Activated CD4-positive, alpha-beta T cell treated with anti-CD3 and anti-CD28 coated beads, Interleukin-2, amount 10 ng/mL, durations not matched to agents 7 days and 5 days (primary cell): Measurements from ENCODE around the gene PRUNE1. TPM values are rescaled to one million over a fixed set of nuclear protein-coding genes. Genes with fewer than 3 reads are reported as not detected.

ENCODE experiments used
- CTCF ChIA-PET: fragments of 350-600 bp; sonication (Branson Sonifier 250); formaldehyde crosslinking; loops from one replicate; lab custom pipeline; 2021; ENCODE audit warnings: antibody characterized with exemption; lab: Charles Lee
- POLR2A ChIA-PET: fragments of 350-600 bp; sonication (Branson Sonifier 250); formaldehyde crosslinking; loops from one replicate; lab custom pipeline; 2021; ENCODE audit warnings: antibody characterized with exemption; lab: Charles Lee
- DNase-seq: peaks from one replicate; pipeline ENCODE4 v3.0.0-alpha.2; 2020
- H3K27ac Mint-ChIP-seq: one replicate; pipeline ENCODE4 v1.8.0; 2021; ENCODE audit warnings: mild to moderate bottlenecking, moderate library complexity, mixed read lengths
- H3K27me3 Mint-ChIP-seq: one replicate; pipeline ENCODE4 v1.8.0; 2021; ENCODE audit warnings: mixed read lengths
- H3K36me3 Mint-ChIP-seq: one replicate; pipeline ENCODE4 v1.8.0; 2021; ENCODE audit warnings: low read depth, mixed read lengths
- H3K4me1 Mint-ChIP-seq: one replicate; pipeline ENCODE4 v1.8.0; 2021; ENCODE audit warnings: mixed read lengths
- H3K4me3 Mint-ChIP-seq: one replicate; pipeline ENCODE4 v1.8.0; 2021; ENCODE audit warnings: mild to moderate bottlenecking, moderate library complexity, mixed read lengths
- H3K9me3 Mint-ChIP-seq: one replicate; pipeline ENCODE4 v1.8.0; 2021; ENCODE audit warnings: mixed read lengths
- total RNA-seq, 2 experiments: library from RNA; stranded (reverse); gene quantifications; one replicate each; pipeline ENCODE4 v1.2.3, GENCODE V29; 2021

Gene PRUNE1
- total RNA-seq, 2 experiments from 2014 or later, result 18.8 to 19.1 TPM

DNA sequence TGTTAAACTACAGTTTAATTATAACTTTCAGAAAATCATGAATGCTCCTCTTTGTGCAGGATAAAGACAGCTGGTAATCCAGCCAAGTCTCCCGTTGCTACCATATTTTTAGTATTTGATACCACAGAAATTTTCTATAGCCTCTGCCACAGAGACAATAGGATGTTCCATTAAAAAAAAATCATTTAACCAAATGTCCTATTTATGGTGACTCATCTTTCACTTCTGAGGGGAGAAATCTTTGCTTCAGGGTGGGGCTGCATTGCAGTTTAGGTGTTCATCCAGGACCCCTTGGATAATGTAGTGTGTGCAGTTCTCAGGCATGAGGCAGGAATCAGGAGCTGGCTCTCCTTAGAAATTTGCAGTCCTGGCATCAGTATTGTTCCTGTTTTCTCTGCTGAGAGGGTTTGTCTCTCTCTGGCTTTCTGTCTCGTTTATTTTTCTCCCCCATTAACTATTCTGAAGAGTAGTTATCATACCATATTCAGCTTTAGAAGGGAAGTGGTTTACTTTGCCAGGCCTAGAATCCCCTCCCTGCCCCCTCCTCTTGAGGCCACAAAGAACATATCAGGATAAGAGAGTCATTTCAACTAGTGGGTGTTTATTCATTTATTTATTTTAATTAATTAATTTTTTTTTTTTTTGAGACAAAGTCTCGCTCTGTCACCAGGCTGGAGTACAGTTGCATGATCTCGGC is 3.1 kb downstream of the PRUNE1 start:
- no peak for DNase-seq
- H3K9me3 Mint-ChIP-seq, result no peaks in the 10 kb centered on the region
- peaks cover 55% of the 10 kb centered on the region for H3K4me1 Mint-ChIP-seq
- H3K27ac Mint-ChIP-seq, result no peak overlapping the region
- peaks cover 10% of the 10 kb centered on the region for H3K36me3 Mint-ChIP-seq
- H3K27me3 Mint-ChIP-seq, result no peaks in the 10 kb centered on the region
- ChIA-PET POLR2A (interaction anchor here (0.6 kb wide), 1 partner anchor 654 kb away, joined by 11 read pairs; no protein-coding TSS in a partner anchor), CTCF (interaction anchor here (0.5 to 1.1 kb wide), 4 partner anchors 14 to 219 kb away, joined by 3 to 5 read pairs (median 4); no protein-coding TSS in a partner anchor)
- H3K4me3 Mint-ChIP-seq, result no peak overlapping the region

DNA sequence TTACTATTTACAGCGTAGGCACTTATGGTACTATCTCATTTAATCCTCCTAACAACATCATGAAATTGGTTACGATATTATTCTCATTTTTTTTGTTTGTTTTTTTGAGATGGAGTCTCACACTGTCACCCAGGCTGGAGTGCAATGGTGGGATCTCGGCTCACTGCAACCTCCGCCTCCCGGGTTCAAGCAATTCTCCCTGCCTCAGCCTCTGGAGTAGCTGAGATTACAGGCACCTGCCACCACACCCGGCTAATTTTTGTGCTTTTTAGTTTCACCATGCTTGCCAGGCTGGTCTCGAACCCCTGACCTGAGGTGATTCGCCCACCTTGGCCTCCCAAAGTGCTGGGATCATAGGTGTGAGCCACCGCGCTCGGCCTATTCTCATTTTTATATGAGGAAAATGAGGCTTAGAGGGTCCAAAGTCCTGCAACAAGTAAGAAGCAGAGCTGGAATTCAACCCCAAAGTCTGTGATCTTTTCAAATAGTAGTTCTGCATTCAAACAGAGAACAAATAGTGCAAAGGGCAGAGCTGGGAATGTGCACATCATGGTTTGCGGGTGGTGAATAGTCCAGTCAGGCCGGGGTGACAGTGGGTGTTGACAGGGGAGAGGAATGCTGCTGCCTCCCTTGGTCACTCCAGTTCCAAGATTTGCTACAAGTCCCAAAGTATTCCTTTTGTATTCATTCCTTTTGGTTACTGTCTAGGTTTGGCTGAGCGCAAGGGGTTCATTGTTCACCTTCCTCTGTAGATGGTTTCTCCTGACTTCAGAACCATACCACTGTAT is 4.6 kb downstream of the PRUNE1 start:
- no peak overlapping the region for H3K4me3 Mint-ChIP-seq
- CTCF ChIA-PET, result interaction anchor here (0.6 to 1.4 kb wide), 3 partner anchors 46 to 144 kb away, joined by 3 to 4 read pairs (median 3); partner anchors contain the start of genes CDC42SE1 and TNFAIP8L2
- H3K9me3 Mint-ChIP-seq, result no peaks in the 10 kb centered on the region
- peaks cover 40% of the 10 kb centered on the region for H3K4me1 Mint-ChIP-seq
- POLR2A ChIA-PET, result no interaction called here
- no peak overlapping the region for H3K27ac Mint-ChIP-seq
- peaks cover 10% of the 10 kb centered on the region for H3K36me3 Mint-ChIP-seq
- H3K27me3 Mint-ChIP-seq, result no peaks in the 10 kb centered on the region
- no peak for DNase-seq

DNA sequence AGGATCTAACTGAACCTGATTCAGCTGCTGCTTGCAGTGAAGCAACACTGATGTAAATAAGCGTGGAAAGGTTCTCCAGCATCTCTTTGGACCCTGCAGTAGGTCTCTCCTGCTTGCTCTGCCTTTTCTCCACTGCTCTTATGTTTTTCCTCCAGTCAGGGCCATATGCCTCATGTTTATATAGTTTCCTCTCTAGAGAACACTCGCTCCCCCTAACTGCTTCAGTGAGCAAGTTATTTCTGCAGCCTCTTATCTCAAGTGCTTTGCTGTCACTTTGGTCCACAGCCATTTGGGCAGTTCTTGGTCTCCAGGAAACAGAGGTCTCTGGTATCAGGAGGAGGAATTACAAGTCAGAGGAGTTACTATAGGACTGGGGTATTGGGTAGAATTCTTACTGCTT is 5.3 kb downstream of the PRUNE1 start:
- Mint-ChIP-seq H3K27ac (no peak overlapping the region), H3K9me3 (no peaks in the 10 kb centered on the region), H3K4me3 (no peak overlapping the region), H3K36me3 (peaks cover 13% of the 10 kb centered on the region), H3K4me1 (peaks cover 34% of the 10 kb centered on the region), H3K27me3 (no peaks in the 10 kb centered on the region)
- DNase-seq, result no peak
- ChIA-PET POLR2A (no interaction called here), CTCF (interaction anchor here (1.4 kb wide), 1 partner anchor 143 kb away, joined by 4 read pairs; the partner anchor contains the start of gene TNFAIP8L2)

DNA sequence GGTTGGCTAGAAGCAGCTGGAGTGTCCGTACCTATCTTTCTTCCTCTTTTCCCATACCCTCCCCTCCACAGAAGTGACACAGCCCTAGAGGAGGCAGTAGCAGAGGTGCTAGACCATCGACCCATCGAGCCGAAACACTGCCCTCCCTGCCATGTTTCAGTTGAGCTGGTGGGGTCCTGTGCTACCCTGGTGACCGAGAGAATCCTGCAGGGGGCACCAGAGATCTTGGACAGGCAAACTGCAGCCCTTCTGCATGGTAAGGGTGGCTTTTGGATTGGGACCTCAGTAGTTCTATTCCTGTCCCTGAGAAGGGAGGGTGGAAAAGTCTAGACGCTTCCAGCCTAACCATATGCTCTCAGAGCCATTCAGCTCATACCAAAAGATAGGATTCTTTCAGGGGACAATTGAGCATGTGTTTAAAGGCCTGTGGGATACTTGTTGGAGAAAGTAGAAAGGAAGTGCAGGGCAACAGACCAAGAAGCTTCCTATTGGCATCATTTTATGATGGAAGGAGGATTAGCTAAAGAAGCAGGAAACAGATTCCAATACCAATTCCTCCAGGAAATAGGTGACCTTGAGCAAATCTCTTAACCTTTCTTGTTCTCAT is 16.4 kb downstream of the PRUNE1 start:
- H3K27ac Mint-ChIP-seq, result peak overlapping the region; percentile 66
- CTCF ChIA-PET, result interaction anchor here (0.6 to 1.8 kb wide), 28 partner anchors 9 to 327 kb away, joined by 3 to 11 read pairs (median 3); partner anchors contain the start of genes CDC42SE1, GOLPH3L, MLLT11 and TNFAIP8L2
- peaks cover 9% of the 10 kb centered on the region for H3K4me1 Mint-ChIP-seq
- POLR2A ChIA-PET, result interaction anchor here (0.6 kb wide), 1 partner anchor 228 kb away, joined by 4 read pairs; no protein-coding TSS in a partner anchor
- H3K36me3 Mint-ChIP-seq, result peaks cover 35% of the 10 kb centered on the region
- no peaks in the 10 kb centered on the region for H3K27me3 Mint-ChIP-seq
- peak; percentile 91 for DNase-seq
- H3K4me3 Mint-ChIP-seq, result no peak overlapping the region
- no peaks in the 10 kb centered on the region for H3K9me3 Mint-ChIP-seq

DNA sequence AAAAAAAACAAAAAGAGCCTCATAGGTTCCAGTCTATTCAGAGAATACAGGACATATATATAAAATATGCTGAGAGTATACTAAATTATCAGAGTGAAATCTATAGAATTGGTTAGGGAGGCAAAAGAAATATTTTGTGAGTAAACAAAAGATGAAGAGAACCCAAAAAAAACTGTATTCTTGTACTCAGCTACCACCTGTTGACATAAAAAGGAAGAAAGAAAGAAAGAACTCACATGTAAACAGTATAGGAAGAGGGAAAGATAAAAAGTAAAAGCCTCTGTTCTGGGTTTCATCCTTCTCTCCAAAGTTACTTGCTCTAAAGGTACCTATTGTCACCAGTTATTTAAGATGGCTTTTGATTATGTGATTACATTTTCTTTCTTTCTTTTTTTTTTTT is 18.2 kb downstream of the PRUNE1 start:
- Mint-ChIP-seq H3K4me1 (peaks cover 9% of the 10 kb centered on the region), H3K9me3 (no peaks in the 10 kb centered on the region), H3K27ac (no peak overlapping the region), H3K4me3 (no peak overlapping the region), H3K36me3 (peaks cover 39% of the 10 kb centered on the region), H3K27me3 (no peaks in the 10 kb centered on the region)
- ChIA-PET CTCF (interaction anchor here (1.2 to 1.5 kb wide), 2 partner anchors 11 to 23 kb away, joined by 3 to 4 read pairs; no protein-coding TSS in a partner anchor), POLR2A (interaction anchor here (0.9 kb wide), 1 partner anchor 31 kb away, joined by 3 read pairs; no protein-coding TSS in a partner anchor)
- no peak for DNase-seq

DNA sequence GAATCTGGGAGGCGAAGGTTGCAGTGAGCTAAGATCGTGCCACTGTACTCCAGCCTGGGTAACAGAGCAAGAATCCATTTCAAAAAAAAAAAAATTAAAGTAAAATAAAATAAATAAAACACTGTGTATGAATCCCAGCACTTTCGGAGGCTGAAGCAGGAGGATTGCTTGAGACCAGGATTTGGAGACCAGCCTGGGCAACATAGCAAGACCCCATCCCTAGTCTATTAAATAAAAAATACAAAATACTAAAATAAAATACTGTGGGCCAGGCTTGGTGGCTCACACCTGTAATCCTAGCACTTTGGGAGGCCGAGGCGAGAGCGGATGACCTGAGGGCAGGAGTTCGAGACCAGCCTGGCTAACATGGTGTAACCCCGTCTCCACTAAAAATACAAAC is 23.9 kb downstream of the PRUNE1 start:
- H3K27me3 Mint-ChIP-seq, result no peaks in the 10 kb centered on the region
- H3K36me3 Mint-ChIP-seq, result peaks cover 37% of the 10 kb centered on the region
- no peak for DNase-seq
- no peak overlapping the region for H3K27ac Mint-ChIP-seq
- ChIA-PET POLR2A (no interaction called here), CTCF (interaction anchor here (0.7 to 1.7 kb wide), 3 partner anchors 26 to 331 kb away, joined by 3 read pairs; no protein-coding TSS in a partner anchor)
- no peaks in the 10 kb centered on the region for H3K9me3 Mint-ChIP-seq
- no peak overlapping the region for H3K4me3 Mint-ChIP-seq
- H3K4me1 Mint-ChIP-seq, result peaks cover 3% of the 10 kb centered on the region

DNA sequence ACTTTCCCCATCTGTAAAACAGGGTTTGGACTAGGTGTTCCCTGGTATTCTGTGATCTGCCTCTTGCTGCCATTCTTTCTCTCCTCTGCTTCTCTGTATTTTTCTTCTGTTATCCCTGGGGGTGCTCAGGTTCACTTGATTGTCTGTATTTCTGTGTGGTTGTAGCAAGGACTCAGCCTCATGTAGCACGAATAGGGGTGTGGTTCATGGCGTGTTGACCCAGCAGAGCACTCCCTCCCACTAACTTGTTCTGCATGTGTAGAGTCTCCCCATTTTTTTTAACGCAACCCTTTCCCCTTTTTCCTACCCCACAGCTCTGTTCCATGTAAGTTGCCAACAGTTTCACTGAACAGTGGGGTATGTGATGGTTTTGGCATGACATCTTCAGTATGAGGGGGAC is 26.9 kb downstream of the PRUNE1 start:
- POLR2A ChIA-PET, result no interaction called here
- Mint-ChIP-seq H3K9me3 (no peaks in the 10 kb centered on the region), H3K36me3 (peaks cover 22% of the 10 kb centered on the region), H3K27me3 (no peaks in the 10 kb centered on the region), H3K27ac (no peak overlapping the region), H3K4me3 (no peak overlapping the region), H3K4me1 (peaks cover 6% of the 10 kb centered on the region)
- no peak for DNase-seq
- CTCF ChIA-PET, result interaction anchor here (1.1 to 1.3 kb wide), 3 partner anchors 9 to 39 kb away, joined by 3 to 5 read pairs (median 4); partner anchors contain the start of gene C1orf56

DNA sequence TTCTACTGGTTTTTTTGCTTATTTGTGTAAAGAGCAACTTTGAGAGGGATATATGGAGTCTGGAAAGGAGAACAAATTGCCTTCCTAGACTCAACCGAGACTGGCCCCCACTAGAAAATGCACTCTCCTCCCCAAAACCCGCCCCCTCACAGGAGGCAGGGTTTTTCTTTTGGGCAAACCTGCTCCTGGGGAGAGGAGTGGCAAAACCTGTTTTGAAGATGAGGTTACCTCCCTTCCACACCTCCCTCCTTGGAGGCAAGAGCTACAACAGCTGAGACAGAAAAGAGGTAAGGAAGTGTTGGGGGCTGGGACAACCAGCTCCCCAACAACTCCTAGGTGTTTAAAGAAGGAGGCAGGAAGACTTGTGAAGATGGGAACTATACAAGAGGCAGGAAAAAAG is 28.1 kb downstream of the PRUNE1 start, which contains the start of gene BNIPL:
TSS of gene BNIPL (plus strand) at position 231 of the 400 bp plus-strand sequence. CDS start at position 371, 140 bp downstream.
- Mint-ChIP-seq H3K4me1 (peaks cover 6% of the 10 kb centered on the region), H3K27me3 (no peaks in the 10 kb centered on the region), H3K9me3 (no peaks in the 10 kb centered on the region), H3K27ac (no peak within 1 kb of the TSS), H3K36me3 (peaks cover 19% of the 10 kb centered on the region), H3K4me3 (no peak within 1 kb of the TSS)
- no peak for DNase-seq
- POLR2A ChIA-PET, result no interaction called here
- CTCF ChIA-PET, result interaction anchor here (1.1 to 1.3 kb wide), 2 partner anchors 8 to 11 kb away, joined by 4 to 5 read pairs; partner anchors contain the start of gene C1orf56

DNA sequence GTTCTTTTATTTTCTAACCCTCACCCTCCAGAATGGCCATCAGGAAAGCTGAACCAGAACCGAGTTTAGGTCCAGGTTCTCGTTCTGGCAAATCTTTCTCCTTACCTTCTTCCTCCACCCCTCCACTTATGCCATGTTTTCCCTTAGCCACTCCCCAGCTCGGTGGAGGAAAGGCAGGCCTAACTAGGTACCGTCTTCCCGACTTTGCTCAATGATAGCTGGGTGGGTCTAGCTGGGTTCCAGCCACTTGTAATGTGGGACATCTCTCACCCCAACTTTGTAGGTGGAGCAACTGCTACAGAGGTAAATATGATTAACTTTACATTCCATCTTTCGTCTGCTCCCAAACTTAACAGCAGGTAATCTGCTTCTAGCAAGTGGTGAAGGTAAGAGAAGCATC is 28.8 kb downstream of the PRUNE1 start:
- Mint-ChIP-seq H3K4me3 (no peak overlapping the region), H3K36me3 (peaks cover 17% of the 10 kb centered on the region), H3K9me3 (no peaks in the 10 kb centered on the region), H3K4me1 (peaks cover 6% of the 10 kb centered on the region), H3K27me3 (no peaks in the 10 kb centered on the region), H3K27ac (no peak overlapping the region)
- DNase-seq, result no peak
- ChIA-PET POLR2A (interaction anchor here (0.5 kb wide), 1 partner anchor 48 kb away, joined by 5 read pairs; no protein-coding TSS in a partner anchor), CTCF (interaction anchor here (0.6 to 1.0 kb wide), 2 partner anchors 11 to 63 kb away, joined by 3 to 4 read pairs; partner anchors contain the start of gene C1orf56)

DNA sequence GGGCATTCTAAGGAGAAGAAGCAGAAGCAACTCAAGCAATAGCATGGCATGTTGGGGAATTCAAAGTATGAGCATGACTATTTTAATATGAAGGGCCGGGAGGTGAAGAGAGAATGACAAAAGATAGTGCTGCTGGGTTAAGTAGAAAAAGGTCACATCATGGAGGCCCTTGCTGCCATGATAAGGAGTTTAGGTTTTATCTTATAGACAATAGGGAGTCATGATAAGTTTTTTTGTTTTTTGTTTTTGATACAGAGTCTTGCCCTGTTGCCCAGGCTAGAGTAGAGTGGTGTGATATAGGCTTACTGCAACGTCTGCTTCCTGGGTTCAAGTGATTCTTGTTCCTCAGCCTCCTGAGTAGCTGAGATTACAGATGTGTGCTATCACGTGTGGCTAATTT is 31.3 kb downstream of the PRUNE1 start:
- ChIA-PET POLR2A (no interaction called here), CTCF (interaction anchor here (0.6 to 1.5 kb wide), 5 partner anchors 9 to 117 kb away, joined by 3 to 6 read pairs (median 4); partner anchors contain the start of genes C1orf56, CDC42SE1, MLLT11 and TNFAIP8L2)
- no peak for DNase-seq
- Mint-ChIP-seq H3K4me1 (peaks cover 15% of the 10 kb centered on the region), H3K27me3 (no peaks in the 10 kb centered on the region), H3K27ac (no peak overlapping the region), H3K9me3 (no peaks in the 10 kb centered on the region), H3K4me3 (no peak overlapping the region), H3K36me3 (peaks cover 9% of the 10 kb centered on the region)

DNA sequence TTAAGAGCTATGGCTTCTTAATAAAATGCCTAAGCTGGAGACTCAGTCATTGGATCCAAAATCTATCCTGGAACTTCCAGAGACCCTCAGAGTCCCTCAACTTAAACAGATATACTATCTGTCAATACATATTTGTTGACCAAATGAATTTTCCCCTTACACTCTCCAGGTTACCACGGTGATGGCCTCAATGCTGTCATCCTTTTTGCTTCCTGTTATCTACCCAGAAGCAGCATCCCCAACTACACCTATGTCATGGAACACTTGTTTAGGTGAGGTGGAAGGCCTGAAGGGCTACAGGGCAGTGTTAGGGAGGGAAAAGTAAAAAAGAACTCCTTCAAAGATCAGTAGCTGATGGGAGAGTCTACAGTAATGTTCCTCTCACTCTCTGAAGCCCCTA is 34.9 kb downstream of the PRUNE1 start:
- no peaks in the 10 kb centered on the region for H3K27me3 Mint-ChIP-seq
- ChIA-PET CTCF (interaction anchor here (0.5 to 1.2 kb wide), 7 partner anchors 13 to 241 kb away, joined by 3 to 7 read pairs (median 3); partner anchors contain the start of genes CDC42SE1, GABPB2 and MLLT11), POLR2A (interaction anchor here (0.5 kb wide), 1 partner anchor 227 kb away, joined by 3 read pairs; no protein-coding TSS in a partner anchor)
- peaks cover 28% of the 10 kb centered on the region for H3K4me1 Mint-ChIP-seq
- H3K9me3 Mint-ChIP-seq, result no peaks in the 10 kb centered on the region
- peaks cover 1% of the 10 kb centered on the region for H3K36me3 Mint-ChIP-seq
- H3K4me3 Mint-ChIP-seq, result no peak overlapping the region
- peak; percentile 18 for DNase-seq
- no peak overlapping the region for H3K27ac Mint-ChIP-seq

DNA sequence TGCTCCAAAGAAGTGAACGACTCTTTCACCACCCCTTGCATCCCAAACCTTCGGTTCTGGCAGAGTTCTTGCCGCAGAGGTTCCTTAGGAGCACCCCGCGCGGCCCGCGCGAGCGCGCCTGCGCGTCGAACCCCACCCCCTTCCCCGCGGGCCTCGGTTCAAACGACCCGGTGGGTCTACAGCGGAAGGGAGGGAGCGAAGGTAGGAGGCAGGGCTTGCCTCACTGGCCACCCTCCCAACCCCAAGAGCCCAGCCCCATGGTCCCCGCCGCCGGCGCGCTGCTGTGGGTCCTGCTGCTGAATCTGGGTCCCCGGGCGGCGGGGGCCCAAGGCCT is 39.3 kb downstream of the PRUNE1 start, which contains the start of gene C1orf56:
TSS of gene C1orf56 (plus strand) at position 161 of the 334 bp plus-strand sequence. CDS start at position 258, 97 bp downstream.
- CTCF ChIA-PET, result interaction anchor here (0.6 to 2.1 kb wide), 12 partner anchors 8 to 94 kb away, joined by 3 to 9 read pairs (median 3); partner anchors contain the start of genes BNIPL, CDC42SE1, GABPB2 and MLLT11
- H3K9me3 Mint-ChIP-seq, result no peaks in the 10 kb centered on the region
- H3K4me3 Mint-ChIP-seq, result peak within 1 kb of the TSS; percentile 80
- H3K36me3 Mint-ChIP-seq, result peaks cover 20% of the 10 kb centered on the region
- no peaks in the 10 kb centered on the region for H3K27me3 Mint-ChIP-seq
- peak within 1 kb of the TSS; percentile 84 for H3K27ac Mint-ChIP-seq
- peaks cover 55% of the 10 kb centered on the region for H3K4me1 Mint-ChIP-seq
- POLR2A ChIA-PET, result no interaction called here
- peak; percentile 57 for DNase-seq
